GM19193 (cell line): ENCODE data around the gene ARHGEF7.

Experiments
- POLR2A ChIP-seq: IDR thresholded peaks from 4 replicates; pipeline ENCODE4 v1.6.1; 2011; ENCODE audit not compliant: insufficient read depth, insufficient read length; ENCODE audit errors: extremely low read depth

The ARHGEF7 gene

DNA sequence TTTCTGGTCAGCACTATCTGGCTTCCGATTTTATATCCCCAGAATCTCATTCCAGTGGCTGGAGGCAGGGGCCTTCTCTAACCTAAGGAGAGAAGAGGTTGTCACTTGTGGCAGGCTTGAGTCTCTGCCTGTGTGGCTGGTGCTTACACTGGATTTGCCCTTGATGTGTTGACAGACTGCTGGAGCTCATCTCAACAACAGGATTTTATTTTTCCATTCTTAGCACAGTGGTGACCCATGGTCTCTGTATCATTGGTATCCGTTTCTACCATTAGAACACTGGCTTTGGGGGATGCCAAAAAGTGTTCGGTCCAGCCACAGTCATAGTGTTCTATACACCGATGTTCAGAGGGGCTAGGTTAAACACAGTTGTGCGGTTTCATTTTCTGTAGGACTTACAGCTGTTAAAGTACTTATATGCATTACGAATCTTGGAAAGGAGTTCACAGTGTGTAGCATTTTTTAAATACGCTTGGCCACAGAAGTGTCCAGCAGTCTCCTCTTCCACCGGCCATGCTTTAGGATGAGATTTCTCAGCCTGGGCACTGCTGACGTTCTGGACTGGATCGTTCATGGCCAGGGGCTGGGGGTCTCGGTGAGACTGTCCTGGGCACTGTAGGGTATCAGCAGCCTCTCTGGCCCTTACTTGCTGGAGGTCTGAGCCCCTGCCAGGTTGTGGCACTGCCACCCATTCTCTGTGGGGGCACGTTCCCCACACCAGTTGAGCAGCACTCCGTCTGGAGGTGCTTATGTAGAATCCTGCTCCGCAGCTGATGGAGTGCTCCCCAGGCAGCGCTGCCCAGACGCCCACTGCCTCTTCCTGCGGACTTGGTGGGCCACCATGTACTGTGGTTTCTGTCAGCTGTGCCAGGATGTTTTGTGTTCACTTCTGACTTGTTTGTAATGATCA, 163.9 kb downstream of the ARHGEF7 start:
- no peak for TF ChIP-seq POLR2A

DNA sequence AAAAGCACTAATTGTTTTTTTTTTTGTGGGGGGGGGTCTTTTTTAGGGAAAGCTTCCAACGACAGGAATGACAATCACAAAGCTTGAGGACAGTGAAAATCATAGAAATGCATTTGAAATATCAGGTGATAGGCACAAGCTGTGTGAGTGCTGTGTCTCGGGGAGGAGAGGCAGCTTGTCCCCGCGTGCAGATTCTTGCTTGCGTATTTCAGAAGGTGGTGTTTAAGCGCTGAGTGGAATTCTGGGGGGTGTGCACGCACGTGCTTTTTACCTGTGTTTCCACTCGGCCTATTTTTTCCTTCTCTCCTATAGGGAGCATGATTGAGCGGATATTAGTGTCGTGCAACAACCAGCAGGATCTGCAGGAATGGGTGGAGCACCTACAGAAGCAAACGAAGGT, 165.1 kb downstream of the ARHGEF7 start:
- TF ChIP-seq POLR2A = no peak

DNA sequence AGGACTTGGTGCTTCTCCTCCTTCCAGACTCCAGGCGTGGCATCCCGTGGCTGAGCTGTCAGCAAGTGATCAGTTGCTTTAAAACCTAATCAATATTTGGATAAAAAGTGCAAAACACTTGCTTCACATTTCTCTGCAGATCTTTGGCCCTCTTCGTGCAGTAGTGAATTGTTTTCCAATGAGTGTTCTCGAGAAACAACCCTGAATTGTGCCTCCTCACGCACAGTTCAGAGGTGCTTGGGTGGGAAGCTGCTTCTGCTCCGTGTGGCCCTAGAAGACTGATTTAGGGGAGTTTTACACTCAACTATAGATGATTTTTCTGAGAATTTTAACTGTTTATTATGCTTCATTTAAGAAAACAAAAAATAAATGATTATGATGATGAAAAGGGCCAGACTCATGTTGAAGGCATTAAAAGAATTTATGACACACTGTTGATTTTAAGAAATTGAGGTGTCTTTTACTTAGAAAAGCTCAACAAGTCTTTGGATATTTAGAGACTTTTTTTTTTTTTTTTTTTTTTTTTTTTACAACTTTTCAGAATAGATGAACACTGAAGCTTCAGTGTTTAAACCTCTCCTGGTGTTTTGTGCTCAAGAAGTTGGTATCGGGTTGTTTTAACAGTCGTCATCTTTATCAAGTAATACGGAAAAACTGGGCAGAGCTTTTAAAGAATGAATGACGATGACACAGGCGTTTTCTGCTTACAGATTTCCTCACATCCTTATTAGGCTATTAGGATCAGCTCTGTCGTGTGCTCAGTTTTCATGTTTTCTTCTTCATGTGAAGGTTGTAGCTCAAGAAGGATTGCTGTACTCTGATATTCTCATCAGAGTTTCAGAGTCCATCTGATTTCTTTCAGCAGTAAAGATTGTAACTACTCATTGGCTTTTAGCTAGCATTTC, 165.8 kb downstream of the ARHGEF7 start:
- no peak for TF ChIP-seq POLR2A

DNA sequence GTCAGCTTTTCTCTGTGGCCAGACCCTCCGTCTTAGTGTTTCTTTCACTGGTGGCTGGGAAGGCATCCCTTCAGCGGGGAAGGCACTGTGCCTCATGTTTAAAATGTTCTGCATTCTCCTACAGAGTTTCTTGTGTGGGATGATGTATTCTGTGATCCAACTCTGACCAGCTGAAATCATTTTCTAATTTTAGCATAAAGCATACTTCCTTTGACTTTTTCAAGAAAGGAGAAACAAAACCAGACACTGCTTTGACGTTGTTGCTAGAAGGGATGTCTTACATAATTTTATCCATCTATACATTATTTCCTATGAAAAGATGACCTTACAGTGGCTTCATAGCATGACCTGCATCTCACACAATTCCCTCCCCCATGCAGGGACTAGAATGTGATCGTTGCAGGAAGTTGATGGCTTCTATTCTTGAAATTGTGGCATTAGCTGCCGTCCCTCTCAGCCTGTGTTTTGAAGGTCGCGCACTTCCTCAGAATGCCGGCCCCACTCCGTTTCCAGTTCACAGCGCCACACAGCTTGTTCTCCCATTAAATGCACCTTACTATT, 166.7 kb downstream of the ARHGEF7 start:
- no peak for TF ChIP-seq POLR2A

DNA sequence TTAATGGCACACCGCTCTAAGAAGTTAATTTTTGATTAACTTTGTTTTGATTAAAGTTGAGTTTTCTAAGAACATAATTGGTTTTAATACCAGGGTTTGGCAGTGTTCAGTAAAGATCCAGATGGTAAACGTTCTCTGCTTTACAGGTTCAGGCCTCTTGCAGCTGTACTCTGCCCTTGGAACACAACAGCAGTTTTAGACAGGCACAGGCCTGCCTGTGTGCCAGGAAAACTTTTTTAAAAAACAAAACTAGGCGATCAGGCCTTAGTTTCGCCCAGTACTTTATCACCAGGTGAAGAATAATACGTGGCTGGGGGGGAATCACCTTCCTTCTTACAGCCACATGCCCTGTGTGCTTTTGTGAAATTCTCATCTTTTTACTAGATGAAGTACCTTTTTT, 167.3 kb downstream of the ARHGEF7 start:
- TF ChIP-seq POLR2A = no peak

DNA sequence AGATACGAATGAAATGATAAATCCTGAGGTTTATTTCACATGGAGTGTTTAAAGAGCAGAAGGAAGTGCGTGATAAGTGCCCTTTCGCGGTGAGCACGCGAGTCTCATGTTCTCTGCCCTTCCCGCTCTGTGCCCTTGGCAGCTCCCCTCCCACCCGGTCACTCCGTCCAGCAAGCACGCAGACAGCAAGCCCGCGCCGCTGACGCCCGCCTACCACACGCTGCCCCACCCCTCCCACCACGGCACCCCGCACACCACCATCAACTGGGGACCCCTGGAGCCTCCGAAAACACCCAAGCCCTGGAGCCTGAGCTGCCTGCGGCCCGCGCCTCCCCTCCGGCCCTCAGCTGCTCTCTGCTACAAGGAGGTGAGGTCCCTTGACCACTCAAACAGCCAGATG, 167.9 kb downstream of the ARHGEF7 start:
- no peak for TF ChIP-seq POLR2A

DNA sequence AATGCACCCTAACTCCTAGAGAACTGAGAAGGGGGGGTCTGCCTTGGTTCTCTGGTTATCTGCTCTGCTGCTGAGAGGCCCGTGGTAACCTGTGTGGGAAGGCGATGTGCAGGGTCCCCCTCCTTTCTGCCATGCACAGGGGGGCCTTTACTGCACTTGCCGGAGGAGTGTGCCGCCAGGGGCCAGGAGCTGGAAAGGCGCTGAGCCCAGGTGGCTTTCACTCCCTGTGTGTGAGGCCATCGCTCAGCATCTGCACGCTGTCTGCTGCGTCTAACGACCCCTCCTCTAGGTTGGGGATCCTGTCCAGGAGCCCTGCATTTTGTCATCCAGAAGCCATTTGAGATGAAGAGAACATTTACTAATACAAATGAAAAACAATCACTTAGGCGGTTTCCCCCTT, 168.3 kb downstream of the ARHGEF7 start:
- no peak for TF ChIP-seq POLR2A

DNA sequence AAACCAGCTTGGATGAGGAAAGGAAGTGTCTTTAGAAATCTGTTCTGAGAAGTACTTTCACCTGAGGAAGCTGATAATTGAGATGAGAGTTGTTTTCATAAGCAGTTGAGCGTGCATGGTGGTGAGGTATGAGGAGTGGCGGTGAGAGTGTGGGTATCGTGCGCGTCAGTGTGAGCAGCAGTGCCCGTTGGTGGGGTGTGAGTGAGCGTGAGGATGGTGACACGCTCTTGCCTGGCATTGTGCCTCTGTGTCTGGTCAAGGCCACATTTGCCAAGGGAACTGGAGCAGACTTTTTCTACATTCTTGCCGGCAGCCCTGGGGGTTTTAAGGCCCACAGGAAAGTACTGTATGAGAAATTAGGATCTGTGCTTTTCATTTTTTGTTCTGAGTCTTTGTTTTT, 168.9 kb downstream of the ARHGEF7 start:
- no peak for TF ChIP-seq POLR2A

DNA sequence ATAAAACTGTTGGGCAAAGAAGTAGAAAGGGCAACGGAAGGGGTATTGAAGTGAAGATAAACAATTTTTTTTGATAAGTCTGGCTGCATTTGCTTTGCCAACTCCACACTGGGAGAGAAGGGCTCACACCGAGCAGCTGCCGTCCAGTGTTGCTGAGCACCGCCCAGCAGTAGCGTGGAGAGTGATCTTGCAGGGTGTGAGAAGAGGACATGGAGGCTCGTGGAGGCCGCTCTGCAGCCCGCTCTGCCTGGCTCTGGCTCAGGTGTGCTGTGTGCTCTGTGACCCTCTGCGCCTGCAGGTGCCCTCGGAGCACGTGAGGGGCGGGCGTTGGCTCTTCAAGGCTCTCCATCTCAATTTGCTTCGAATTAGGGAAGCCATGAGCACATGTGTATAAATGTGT, 169.5 kb downstream of the ARHGEF7 start:
- no peak for TF ChIP-seq POLR2A

DNA sequence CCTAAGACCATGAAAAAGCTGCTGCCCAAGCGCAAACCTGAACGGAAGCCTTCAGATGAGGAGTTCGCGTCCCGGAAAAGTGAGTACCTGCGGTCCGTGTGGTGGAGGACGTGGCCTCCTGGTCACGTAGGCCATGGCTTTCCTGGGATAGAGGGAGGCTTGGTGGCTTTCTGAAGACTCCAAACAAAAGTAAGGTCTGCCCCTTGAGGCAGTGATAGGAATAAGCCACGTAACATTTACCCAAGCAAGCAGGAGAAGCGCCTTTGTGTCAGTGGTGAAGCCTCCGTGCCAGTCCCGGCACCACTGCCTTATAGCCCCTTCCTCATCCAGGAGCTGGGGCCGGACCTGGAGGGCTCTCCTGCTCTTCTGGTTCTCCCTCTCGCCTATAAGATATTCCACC, 171.1 kb downstream of the ARHGEF7 start:
- no peak for TF ChIP-seq POLR2A

DNA sequence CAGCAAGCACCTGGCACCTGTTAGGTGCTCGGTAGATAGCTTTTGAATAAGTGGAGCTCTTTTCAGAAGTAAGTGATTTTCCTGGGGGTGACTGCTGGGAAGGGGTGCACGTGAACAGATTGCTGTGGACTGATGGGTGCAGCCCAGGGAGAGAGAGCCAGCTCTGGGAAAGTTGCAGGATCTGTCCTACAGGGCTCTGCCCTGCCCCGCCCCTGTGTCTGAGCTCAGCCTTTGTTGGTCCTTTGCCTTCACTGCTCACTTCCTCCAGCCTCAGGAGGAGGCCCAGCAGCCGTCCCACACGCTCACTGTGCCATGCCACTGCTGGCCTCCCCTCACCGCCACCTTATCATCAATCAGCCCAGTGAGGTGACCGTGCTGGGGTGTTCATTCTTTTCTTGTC, 171.6 kb downstream of the ARHGEF7 start:
- TF ChIP-seq POLR2A = no peak

DNA sequence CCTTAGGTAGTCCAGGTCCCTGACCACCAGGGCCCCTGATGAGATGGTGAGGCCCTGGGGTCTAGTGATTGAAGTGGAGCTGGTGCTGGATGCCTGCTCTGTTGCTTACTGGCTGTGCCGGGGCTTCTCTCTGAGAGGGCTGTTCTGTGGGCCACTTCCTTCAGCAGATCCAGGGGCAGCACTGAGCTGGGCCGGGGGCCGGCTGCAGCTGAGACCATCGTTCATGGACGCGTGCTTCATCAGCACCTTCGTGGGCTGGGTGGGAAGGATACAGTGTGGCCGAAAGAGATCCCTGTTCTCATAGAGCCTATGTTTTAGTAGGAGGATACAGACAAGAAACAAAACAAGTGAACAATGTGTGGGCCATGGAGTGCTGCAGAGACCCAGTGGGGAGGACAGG, 172.1 kb downstream of the ARHGEF7 start:
- no peak for TF ChIP-seq POLR2A

DNA sequence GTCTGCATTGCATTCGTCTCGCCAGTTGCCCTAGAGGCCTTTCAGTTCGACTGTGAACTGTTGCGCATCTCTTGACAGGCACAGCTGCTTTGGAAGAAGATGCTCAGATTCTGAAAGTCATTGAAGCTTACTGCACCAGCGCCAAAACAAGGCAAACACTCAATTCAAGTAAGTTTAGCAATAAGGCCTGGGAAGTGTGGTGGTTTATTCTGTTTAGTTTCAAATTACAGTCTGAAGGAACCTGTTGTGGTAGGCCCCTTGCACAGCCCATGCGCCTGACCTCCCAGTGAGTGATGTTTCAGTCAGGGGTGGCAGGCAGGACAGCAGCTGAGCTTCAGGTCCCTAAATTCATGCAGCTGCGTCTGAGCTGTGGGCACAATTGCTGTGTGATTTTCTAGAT, 173.2 kb downstream of the ARHGEF7 start:
- no peak for TF ChIP-seq POLR2A

DNA sequence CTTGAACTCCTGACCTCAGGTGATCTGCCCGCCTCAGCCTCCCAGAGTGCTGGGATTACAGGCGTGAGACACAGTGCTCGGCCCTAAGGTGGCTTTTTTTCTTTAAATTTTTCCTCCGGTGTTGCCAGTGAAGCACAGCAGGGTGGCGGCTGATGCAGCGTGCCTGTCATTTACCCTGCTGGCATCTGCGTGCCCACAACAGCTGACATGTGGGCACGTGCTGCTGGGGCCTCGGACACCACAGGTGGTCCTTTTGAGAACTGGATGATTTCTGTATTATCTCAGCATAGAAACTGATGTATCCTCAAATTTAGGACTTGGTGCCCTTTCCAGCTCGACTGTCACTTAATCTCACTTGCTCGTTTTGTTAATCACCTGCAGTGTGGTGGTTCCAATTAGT, 174.1 kb downstream of the ARHGEF7 start:
- TF ChIP-seq POLR2A = no peak

DNA sequence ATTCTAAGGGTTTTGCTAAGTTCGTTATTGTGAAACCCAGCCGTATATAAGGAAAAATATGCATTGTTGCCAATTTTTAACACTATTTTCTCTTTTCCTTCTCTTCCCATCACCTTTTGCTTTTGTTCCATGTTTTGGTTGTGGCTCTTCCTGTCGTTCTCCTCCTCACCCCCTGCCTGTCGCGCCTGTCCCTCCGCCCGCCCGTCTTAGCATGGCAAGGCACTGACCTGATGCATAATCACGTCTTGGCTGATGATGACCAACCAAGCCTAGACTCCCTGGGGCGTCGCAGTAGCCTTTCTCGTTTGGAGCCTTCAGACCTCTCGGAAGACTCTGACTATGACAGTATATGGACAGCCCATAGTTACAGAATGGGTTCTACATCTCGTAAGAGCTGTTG, 176.8 kb downstream of the ARHGEF7 start:
- TF ChIP-seq POLR2A = no peak
